HG02571 (cell line): ENCODE measurements around the gene MMP2.

Source experiments
- ATAC-seq: cut with Tn5 transposase; IDR thresholded peaks from one replicate; pipeline ENCODE4 v1.9.1; 2021; ENCODE audit warnings: mild to moderate bottlenecking, moderate library complexity; ENCODE audit not compliant: unreplicated experiment

The MMP2 gene

DNA sequence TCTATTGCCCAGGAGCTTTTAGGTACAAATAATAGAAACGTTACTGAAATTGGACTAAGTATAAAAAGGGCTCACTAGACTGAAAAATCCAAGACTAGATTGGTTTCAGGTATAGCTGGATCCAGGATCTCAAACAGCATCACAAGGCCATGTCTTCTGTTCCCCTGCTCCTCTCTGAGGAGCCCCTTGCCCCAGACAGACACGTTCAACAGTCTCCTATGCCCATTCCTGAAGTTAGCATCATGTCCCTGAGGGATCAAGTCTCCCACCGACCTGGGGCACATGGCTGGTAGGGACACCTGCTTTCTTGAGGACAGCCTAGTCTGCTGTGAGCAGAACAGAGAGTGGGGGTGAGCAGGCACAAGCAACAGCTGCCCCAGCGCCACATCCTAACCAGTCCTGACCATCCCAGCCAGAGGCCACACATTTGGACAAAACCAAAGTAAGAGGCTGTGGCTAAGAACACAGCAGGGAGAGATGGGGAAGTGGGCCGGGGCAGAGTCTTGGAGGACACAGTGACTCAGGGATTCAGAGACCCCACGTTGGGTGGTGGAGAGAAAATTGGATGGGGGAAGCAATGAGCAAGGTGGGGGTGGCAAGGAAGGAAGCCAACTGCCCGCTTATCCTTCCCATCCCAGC, 10.5 kb upstream of the MMP2 start:
- ATAC-seq: no peak

DNA sequence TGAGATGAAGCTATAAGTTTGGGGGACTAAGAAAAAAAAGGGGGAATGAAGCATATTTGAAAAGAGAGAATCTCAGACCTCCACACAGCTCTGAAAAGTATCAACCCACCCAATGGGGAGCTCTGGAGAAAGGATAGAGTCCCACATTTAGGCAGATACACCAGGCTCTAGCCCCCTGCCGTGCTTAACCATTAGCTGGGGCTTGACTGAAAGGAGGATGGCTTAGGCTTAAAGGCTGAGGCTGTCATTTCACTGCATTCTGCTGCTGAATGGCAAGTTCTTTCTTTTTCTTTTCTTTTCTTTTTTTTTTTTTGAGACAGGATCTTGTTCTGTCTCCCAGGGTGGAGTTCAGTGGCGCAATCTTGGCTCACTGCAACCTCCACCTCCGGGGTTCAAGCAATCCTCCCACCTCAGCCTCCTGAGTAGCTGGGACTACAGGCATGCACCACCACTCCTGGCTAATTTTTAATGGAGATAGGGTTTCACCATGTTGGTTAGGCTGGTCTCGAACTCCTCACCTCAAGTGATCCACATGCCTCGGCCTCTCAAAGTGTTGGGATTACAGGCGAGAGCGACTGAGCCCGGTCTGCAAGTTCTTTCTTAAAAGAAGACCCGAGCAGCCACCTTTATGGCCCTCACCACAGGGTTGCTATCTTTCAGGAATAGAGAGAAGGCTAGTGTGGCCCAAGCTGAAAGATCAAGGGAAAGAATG, 9.0 kb upstream of the MMP2 start:
- no peak for ATAC-seq

DNA sequence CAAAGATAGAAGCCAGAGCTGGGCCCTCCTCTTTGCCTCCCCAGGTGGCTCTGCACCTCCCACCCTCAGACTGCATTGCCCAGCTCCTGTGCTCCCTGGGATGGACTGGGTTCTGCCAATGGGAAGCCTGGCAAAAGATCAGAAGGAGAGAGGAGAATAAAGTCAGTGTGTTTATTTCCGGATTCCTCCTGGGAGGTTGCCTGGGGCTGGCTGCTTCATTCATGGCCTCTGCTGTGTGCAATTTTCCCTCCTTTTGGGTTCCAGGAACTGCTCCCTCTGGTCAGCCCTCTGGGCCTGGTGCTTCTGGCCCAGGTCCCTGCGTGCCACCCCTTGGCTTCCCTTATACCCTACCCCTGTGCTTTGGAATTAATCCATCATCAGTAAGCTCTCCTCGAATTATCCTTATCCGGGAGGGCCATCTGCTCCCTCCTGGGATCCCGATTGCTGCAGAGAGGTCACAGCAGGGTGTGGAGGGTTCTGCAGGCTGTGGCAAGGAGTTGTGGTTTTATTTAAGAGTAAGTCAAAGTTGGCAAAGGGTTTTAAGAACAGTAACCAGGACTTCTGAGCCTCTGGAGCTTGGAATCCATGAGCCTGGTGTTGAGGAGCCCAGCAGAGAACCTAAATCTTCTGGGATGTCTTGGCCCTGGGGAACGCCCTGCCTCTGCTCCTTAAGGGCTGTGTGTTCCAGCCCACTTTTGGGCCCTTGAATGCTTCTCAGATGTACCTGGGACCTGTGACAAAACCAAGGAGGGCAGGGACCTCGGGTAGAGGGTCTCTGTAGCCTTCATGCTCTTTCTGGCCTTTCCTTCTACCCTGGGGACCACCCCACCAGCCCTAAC, 8.2 kb upstream of the MMP2 start:
- ATAC-seq: no peak

DNA sequence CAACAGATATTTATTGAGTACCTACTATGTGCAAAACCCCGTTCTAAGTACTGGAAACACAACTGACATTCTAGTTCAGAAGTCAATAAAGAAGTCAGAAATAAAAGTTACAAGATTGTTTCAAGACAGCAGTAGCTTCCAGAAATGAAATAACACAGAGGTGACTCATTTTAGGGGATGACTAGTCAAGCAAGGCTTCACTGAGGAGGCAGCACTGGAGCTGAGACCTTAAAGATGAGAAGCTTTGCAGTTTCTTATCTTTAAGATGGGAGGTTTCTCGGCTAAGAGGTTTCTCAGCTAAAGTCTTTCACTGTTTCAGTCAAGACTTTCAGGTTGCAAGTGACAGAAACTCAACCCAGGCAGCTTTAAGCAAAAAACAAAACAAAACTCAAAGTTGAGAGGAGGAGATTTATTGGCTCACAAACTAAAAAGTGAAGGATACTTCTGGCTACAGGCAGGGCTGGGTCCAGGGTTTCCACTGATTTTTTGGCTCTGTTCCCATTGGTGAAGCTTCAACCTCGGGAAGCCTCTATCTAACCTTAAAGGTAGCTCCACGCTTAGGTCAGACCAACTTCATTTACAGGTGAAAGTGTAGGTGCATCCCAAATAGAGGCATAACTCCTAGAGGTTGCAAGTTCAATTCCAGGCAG, 7.4 kb upstream of the MMP2 start:
- no peak for ATAC-seq

DNA sequence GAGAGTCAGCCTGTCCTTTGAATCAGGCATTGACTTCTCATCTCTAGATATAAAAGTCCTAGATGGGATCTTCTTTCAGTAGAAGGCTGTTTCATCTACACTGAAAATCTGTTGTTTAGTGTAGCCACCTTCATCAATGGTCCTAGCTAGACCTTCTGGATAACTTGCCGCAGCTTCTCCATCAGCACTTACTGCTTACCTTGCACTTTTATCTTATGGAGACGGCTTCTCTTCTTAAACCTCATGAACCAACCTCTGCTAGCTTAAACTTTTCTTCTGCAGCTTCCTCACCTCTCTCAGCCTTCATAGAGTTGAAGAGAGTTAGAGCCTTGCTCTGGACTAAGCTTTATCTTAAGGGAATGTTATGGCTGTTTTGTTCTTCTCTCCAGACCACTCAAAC, 5.4 kb upstream of the MMP2 start:
- no peak for ATAC-seq

DNA sequence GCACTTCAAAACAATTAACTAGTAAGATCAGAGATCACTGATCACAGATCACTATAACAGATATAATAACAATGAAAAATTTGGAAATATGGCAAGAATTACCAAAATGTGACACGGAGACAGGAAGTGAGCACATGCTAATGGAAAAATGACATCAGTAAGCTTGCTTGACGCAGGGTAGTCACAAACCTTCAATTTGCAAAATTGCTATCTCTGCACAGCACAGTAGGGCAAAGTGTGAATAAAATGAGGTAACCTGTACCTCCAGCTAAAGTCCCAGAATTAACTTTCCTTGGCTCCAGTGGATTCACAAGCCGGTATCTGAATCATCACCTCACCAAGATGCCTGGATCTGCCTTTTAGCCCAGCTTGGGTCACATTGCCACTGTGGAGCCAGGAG, 4.2 kb upstream of the MMP2 start:
- no peak for ATAC-seq

DNA sequence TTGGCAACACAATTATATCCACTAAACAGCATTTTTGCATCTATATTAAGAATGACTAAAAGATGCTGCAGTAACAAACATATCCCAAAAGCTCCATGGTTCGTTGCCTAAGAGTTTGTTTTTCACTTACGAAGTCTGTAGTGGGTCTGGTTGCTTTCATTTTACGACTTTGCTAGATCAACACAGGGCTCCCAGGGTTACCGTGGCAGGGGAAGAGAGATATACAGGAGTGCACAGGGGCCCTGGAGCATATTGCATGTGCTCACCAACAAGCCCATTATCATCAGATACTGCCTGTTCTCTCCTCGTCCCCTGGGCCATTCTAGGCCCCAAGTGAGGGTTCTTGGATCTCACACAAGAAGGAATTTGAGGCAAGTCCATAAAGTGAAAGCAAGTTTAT, 3.1 kb upstream of the MMP2 start:
- ATAC-seq: no peak

DNA sequence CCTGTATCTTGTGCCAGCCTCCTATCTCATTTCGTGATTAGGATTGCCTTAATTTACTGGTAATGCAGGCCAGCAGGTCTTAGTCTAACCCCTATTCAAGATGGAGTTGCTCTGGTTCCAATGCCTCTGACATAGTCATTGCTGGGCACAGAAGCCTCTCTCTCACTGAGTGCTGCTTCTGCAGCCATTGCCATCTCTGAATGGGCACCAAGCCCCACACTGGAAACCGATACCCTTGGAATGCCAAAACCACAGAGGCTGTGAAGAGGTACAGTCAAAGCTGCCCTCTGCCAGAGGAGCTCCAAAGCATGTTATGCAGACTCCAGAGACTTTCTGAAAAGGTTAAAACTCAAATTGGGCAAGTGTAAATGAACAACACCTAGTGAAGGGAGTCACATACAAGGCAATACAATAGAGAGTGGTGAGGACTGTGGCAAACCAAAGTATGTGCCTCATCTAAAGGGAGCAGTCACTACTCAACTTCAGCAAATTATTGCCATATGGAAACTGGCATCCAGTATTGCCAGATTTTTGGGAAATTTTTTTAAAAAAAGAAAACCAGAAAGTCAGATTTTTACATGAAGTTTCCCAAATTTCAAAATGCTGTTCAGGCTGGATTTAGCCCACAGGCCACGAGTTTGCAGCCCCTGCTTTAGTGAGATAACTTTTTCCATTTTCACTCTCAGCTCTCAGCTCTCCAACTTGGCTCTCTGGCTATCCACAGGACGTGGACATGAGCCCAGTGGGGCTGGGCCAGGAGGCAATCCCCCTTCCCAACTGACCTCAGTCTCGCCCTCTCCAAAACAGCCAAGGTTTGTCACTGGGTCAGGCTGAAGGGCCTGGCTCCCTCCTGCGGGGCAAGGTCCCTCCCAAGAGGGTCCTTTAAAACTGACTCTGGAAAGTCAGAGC, 2.1 kb upstream of the MMP2 start:
- no peak for ATAC-seq

DNA sequence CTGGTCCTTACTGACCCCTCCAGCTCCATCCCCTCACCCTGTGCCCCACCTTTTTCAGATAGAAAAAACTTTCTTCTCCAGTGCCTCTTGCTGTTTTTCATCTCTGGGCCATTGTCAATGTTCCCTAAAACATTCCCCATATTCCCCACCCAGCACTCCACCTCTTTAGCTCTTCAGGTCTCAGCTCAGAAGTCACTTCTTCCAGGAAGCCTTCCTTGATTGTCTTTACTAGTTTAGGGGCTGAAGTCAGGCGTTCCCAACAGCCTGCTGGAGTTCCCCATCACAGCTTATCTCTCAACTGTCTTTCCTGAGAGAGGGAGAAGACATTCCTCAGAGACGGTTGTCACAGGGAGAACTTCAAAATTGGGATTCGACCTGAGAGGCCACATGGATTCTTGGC, 1.3 kb upstream of the MMP2 start:
- no peak for ATAC-seq

DNA sequence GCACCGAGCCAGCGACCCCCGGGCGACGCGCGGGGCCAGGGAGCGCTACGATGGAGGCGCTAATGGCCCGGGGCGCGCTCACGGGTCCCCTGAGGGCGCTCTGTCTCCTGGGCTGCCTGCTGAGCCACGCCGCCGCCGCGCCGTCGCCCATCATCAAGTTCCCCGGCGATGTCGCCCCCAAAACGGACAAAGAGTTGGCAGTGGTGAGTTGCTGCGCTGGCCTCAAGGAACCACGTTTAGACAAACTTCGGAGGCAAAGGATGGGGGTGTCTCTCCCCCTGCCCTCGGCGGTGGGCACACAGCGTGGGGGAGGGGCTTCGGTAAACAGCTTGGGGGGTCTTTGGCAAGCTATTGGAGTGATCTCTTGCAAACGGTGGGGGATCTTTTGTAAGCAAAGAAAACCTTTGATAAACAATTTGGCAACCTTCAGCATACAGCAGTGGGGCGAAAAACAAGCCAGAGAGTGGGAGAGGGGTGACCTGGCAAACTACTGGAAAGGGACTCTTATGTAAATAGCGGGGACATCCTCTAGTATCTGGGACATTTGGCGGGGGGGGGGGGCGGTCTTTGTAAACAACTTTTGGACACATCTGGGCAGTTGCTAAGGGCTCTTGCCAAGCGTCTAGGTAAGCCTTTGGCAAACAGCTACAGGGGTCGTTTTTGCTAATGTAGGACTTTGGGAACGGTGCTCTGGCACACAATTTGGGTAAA, 587 bp downstream of the MMP2 start:
- ATAC-seq: no peak

DNA sequence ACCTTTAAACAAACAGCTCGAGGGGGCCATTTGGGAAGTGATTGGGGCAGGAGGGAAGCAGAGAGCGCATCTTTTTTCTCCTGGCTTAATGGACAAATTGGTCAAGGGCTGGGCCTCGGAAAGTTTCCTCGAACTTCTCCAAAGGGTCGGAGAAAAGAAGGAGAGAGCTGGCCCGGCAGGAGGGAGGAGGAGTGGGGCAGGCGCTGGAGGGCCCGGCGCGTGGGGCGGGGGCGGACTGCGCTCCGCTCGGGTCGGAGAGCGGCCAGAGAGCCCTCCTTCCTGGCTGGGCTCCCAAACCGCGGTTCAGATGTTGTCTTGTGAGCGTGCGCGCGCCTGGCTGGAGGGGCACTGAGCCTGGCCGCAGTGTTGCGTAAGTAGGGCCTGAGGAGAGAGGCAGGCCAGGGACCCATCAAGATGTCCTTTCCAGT, 1.2 kb downstream of the MMP2 start:
- no peak for ATAC-seq

DNA sequence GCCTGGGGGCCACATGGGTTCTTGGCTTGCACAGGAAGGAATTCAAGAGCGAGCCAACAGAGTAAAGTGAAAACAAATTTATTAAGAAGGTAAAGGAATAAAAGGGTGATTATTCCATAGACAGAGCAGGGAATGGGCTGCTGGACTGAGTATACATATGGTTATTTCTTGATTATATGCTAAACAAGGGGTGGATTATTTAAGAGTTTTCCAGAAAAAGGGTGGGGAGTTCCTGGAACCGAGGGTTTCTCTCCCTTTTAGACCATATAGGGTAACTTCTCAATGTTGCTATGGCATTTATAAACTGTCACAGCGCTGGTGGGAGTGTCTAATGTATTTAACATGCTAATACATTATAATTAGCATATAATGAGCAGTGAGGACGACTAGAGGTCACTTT, 2.0 kb downstream of the MMP2 start:
- no peak for ATAC-seq

DNA sequence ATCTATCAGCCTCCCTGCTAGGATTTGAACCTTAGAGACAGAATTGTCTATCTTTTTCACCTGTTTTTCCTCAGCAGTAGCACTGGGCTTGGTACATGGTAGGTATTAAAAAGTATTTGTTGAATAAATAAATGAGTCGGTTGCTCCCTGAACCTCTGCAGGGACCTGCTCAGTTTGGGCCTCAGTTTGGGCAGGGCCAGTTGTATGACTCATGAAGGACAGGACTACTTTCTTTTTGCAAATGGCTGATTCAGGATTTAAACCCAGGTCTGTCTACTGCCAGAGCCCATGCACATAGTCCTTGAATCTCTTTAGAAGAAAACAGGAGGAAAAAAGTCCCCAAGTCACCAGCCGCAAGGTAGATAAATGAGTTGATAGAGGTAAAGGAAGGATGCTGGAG, 3.1 kb downstream of the MMP2 start:
- ATAC-seq: no peak

DNA sequence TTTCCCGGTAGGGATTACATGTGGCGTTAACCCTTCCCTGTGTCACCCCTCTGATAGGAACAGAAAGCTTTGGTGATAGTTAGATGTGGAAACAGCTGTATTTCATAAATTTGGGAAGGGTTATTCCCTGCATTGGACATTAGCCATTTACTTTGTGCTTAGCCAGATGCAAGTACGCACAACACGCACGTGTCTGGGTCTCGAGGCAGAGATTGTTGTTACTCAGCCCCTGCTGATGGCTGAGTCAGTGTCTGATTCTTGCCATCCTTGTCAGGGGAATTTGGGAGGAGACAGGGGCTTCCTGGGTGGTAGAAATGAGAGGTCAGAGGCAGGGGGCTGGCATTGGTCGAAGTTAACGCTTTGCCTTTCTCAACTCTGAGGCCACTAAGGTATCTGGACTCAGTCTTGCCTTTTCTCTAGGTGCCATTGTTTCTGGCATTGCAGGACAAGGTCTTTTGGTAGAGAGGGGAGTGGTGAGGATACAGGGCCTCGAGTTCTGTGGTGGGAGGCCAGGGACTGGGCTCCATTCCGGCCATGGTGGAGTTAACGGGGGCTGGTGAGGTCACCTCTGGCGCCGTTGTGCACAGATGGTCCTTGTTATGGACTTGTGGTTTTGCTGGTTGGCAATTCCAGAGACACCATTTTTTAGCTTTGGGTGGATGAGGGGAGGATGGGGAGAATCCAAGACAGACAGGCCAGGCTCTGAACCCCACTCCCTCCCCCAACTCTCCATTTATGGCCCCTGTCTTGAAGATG, 8.2 kb downstream of the MMP2 start:
- no peak for ATAC-seq

DNA sequence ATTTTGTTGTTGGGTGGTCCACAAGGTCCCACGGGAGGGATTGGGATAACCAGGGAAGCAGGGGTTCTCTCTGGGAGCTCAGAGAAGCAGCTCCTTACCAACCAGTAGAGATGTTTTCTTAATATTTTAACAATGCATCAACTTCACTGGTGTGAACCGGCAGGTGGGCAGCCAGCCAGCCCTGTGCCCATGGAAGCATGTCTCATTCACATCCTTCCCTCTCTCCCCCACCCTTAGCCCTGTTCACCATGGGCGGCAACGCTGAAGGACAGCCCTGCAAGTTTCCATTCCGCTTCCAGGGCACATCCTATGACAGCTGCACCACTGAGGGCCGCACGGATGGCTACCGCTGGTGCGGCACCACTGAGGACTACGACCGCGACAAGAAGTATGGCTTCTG, 9.3 kb downstream of the MMP2 start:
- no peak for ATAC-seq

DNA sequence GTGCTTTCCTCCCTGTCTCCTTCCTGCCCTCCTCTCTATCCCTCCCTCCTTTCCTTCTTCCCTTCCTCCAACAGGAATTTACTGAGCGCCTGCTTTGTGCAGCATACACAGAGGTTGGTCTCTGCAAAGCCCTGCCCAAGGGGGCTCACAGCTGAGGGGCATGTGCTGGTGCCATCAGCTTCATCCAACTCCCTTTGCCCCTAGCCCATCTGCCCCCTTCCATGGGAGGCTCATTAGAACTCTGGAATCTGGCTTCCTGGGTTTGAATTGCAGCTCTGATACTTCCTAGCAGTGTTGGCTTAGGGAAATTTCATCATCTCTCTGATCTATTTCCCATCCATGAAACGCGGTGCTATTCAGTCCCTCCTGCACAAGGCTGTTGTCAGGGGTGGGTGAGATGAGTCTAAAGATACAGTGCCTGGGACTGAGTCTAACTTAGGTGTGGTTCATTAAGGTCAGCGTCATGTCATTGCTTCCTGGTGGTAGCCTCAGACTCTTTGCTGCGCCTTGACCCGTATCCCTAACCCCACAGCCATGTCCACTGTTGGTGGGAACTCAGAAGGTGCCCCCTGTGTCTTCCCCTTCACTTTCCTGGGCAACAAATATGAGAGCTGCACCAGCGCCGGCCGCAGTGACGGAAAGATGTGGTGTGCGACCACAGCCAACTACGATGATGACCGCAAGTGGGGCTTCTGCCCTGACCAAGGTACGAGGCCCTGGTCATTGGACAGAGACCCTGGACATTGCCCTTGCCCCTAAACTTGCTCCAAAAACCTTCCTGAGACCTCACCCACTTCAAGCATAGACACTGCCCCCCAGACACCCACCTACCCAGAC, 10.3 kb downstream of the MMP2 start:
- no peak for ATAC-seq

DNA sequence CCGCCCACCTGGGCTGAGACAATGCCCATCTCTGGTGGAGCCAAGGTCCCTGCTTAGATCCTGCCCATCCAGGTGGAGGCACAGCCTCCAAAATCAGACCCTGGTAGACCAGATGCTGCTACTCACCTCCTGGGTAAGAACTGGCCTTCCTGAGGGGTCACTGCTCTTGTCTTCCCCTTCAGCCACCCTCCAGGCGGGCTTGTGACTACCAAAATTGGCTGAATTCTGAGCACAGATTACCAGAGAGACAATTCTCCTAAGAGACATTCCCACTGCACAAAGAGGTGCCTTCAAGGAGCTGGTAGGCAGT, 10.9 kb downstream of the MMP2 start:
- no peak for ATAC-seq

DNA sequence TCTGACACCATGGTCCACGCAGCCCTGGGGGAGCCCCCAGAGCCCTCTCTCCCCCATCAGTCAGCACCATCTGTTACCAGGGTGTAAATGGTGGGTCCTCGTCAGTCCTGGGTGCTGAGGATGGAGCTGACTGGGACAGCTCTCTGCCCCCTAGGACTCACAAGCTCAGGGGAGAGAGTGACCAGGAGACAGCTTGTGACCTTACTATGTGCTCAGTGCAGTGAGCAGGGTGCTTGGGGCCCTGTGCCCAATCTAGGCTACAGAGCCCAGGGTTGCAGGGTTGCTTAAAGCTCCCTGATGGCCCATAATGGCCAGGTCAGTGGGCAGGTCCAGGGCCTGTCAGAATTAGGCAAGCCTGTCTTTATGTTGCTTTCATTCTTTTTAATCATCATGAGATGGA, 11.3 kb downstream of the MMP2 start:
- ATAC-seq: no peak
